Peyer's patch (tissue), 4 donors: ENCODE results near the gene TIFAB. TPM values are rescaled to one million over a fixed set of nuclear protein-coding genes. Genes with fewer than 3 reads are reported as not detected.

Experiments used
- DNase-seq, 3 donors: peaks; one replicate each; pipeline ENCODE4 v3.0.0-alpha.2; 2017 to 2019
- H3K27ac ChIP-seq, 4 donors: fragments of 200-600 bp; sonication (generic); one replicate each; pipeline ENCODE4 v1.5.1; 2016 to 2019
- H3K27me3 ChIP-seq, 2 donors: fragments of 200-600 bp; sonication (generic); one replicate each; pipeline ENCODE4 v1.5.1; 2019
- H3K36me3 ChIP-seq, 3 donors: fragments of 200-600 bp; sonication (generic); one replicate each; pipeline ENCODE4 v1.5.1; 2016 to 2019
- H3K4me1 ChIP-seq, 4 donors: fragments of 200-600 bp; sonication (generic); one replicate each; pipeline ENCODE4 v1.5.1; 2016 to 2019
- H3K4me3 ChIP-seq, 4 donors: fragments of 200-600 bp; sonication (generic); 1 replicate in 3 of 4; 2 replicates in 1 of 4; pipeline ENCODE4 v1.5.1; 2016 to 2019; ENCODE audit warnings: mild to moderate bottlenecking in 1 of 4
- H3K9me3 ChIP-seq, 4 donors: fragments of 200-600 bp; sonication (generic); one replicate each; pipeline ENCODE4 v1.5.1; 2016 to 2019; ENCODE audit warnings: mild to moderate bottlenecking in 1 of 4
- CTCF ChIP-seq, 6 experiments: fragments of 450-650 bp in 4 of 6; fragments of 200-600 bp in 2 of 6; sonication (generic) in 1 of 6; IDR thresholded peaks; one replicate each; pipeline ENCODE4 v1.5.1; 2017 to 2019; ENCODE audit warnings: antibody characterized with exemption in 6 of 6, mild to moderate bottlenecking in 3 of 6, moderate library complexity in 1 of 6
- POLR2A ChIP-seq, 2 donors: fragments of 450-650 bp; IDR thresholded peaks; one replicate each; pipeline ENCODE4 v1.5.1; 2017; ENCODE audit warnings: antibody characterized with exemption in 2 of 2, mild to moderate bottlenecking in 2 of 2, moderate library complexity in 2 of 2
- total RNA-seq, 4 donors: library from RNA; depleted of rRNA; stranded (reverse); fragments of >200 nt; gene quantifications; one replicate each; pipeline ENCODE4 v1.1.0, GENCODE V29; 2016

TIFAB gene
- total RNA-seq, 4 donors from 2014 or later, result 0.83 TPM; not detected in 3

GRCh38 chr5:135451581-135452320 lies 400 bp downstream of the TIFAB start:
- Histone ChIP-seq H3K4me1 (no peaks in the 10 kb centered on the region), H3K9me3 (no peaks in the 10 kb centered on the region), H3K27ac (no peak overlapping the region), H3K36me3 (no peaks in the 10 kb centered on the region), H3K27me3 (no peaks in the 10 kb centered on the region), H3K4me3 (peak overlapping the region in 1 of 4 donors; percentile 6)
- no peak for TF ChIP-seq CTCF (IDR thresholded peaks at IDR 0.05)
- TF ChIP-seq POLR2A (IDR thresholded peaks at IDR 0.05), result no peak
- DNase-seq, result peak in 2 of 3 donors; percentile 15 to 39

GRCh38 chr5:135450952-135451351 lies 1.2 kb downstream of the TIFAB start:
- no peaks in the 10 kb centered on the region for H3K4me1 ChIP-seq
- TF ChIP-seq POLR2A (IDR thresholded peaks at IDR 0.05), result no peak
- TF ChIP-seq CTCF (IDR thresholded peaks at IDR 0.05), result no peak
- DNase-seq, result peak in 1 of 3 donors; percentile 23
- no peak overlapping the region for H3K27ac ChIP-seq
- H3K27me3 ChIP-seq, result no peaks in the 10 kb centered on the region
- H3K36me3 ChIP-seq, result no peaks in the 10 kb centered on the region
- no peak overlapping the region for H3K4me3 ChIP-seq
- no peaks in the 10 kb centered on the region for H3K9me3 ChIP-seq

DNA sequence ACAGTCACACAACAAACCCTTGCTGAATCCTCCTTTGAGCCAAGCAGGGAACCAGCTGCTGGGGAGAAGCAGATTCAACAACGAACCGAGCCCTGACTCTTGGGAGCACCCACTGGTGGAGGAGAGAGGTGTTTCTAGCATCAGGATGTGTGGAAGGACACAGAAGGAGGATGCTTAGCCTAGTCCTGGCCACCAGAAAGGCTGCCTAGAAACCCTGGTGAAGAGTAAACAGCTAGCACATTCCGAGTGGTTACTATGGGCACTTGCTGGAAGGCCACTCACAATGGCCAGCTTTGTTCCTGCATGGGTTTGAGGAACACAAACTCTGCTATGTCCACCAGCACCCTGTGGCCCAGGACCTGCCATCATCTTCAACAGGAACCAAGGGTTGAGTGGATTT lies 1.8 kb downstream of the TIFAB start:
- H3K27ac ChIP-seq, result no peak overlapping the region
- TF ChIP-seq CTCF (IDR thresholded peaks at IDR 0.05) (no peak), POLR2A (IDR thresholded peaks at IDR 0.05) (no peak)
- DNase-seq, result peak in 1 of 3 donors; percentile 25
- no peaks in the 10 kb centered on the region for H3K27me3 ChIP-seq
- H3K4me3 ChIP-seq, result no peak overlapping the region
- H3K4me1 ChIP-seq, result no peaks in the 10 kb centered on the region
- H3K36me3 ChIP-seq, result no peaks in the 10 kb centered on the region
- no peaks in the 10 kb centered on the region for H3K9me3 ChIP-seq

GRCh38 chr5:135449644-135450043 lies 2.5 kb downstream of the TIFAB start:
- H3K4me3 ChIP-seq, result no peak overlapping the region
- DNase-seq, result peak in 1 of 3 donors; percentile 36
- H3K4me1 ChIP-seq, result no peaks in the 10 kb centered on the region
- no peaks in the 10 kb centered on the region for H3K9me3 ChIP-seq
- H3K27ac ChIP-seq, result no peak overlapping the region
- H3K36me3 ChIP-seq, result no peaks in the 10 kb centered on the region
- TF ChIP-seq CTCF (IDR thresholded peaks at IDR 0.05) (no peak), POLR2A (IDR thresholded peaks at IDR 0.05) (no peak)
- no peaks in the 10 kb centered on the region for H3K27me3 ChIP-seq

DNA sequence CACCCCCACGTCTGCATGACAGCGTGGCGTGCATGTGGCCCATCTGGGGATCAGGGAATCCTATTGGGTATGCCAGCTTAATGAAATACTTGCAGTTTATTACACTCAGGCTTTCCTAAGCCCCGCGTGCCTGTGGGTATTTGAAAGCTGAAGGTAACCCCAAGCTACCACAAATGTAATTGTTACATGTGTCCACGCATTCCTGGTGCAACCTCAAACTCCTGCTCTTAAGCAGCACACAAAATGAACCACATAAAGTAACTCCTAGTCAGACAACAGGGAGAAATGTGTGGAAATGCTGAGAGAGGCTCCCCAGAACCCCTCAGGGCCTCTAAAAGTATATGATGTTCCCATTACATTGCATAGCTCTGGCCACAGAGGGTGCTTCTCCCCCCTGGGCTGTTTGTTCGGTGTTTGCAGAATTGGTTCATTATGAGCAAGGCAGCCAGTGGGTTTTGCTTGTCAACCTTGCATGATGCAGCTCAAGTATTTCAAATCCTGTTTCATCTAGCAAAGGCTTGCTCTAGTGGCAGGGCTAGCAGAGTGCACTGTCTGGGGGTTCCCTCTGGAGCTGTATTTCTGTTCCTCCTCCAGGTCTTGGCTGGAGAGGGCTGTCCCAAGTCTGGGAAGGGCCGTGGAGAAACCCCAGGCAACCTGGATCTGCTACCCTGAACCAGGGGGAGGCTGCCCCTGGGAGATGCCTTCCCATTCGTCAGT lies 3.2 kb downstream of the TIFAB start:
- Histone ChIP-seq H3K4me1 (no peaks in the 10 kb centered on the region), H3K4me3 (no peak overlapping the region), H3K36me3 (no peaks in the 10 kb centered on the region), H3K27ac (no peak overlapping the region), H3K27me3 (no peaks in the 10 kb centered on the region), H3K9me3 (no peaks in the 10 kb centered on the region)
- peak in 1 of 3 donors; percentile 24 for DNase-seq
- no peak for TF ChIP-seq CTCF (IDR thresholded peaks at IDR 0.05)
- no peak for TF ChIP-seq POLR2A (IDR thresholded peaks at IDR 0.05)
